RWPE2 (cell line): Measurements from ENCODE around the gene GDI2.
A peak's percentile ranks its signal among the peaks of the same experiment; 100 is the strongest.

Experiments
- ATAC-seq: fragments of 200-7000 bp; cut with Tn5 transposase; 3 replicates; pipeline ENCODE4 v1.9.1; 2021; ENCODE audit warnings: low read depth
- DNase-seq: peaks from one replicate; pipeline ENCODE4 v3.0.0-alpha.2; 2020; ENCODE audit warnings: low spot score
- H3K27ac ChIP-seq: fragments of 450-650 bp; 2 replicates; pipeline ENCODE4 v1.5.1; 2017; ENCODE audit warnings: mild to moderate bottlenecking; ENCODE audit not compliant: poor library complexity, severe bottlenecking
- H3K27me3 ChIP-seq: fragments of 250-450 bp; sonication (Bioruptor Pico); 2 replicates; pipeline ENCODE4 v1.5.1; 2021; ENCODE audit warnings: mild to moderate bottlenecking, moderate library complexity; ENCODE audit not compliant: insufficient read depth, poor library complexity, severe bottlenecking
- H3K36me3 ChIP-seq: fragments of 250-450 bp; sonication (Bioruptor Pico); 2 replicates; pipeline ENCODE4 v1.5.1; 2020; ENCODE audit warnings: low read depth, mild to moderate bottlenecking, moderate library complexity
- H3K4me1 ChIP-seq: fragments of 250-450 bp; sonication (Bioruptor Pico); 2 replicates; pipeline ENCODE4 v1.5.1; 2021; ENCODE audit warnings: mild to moderate bottlenecking, moderate library complexity; ENCODE audit not compliant: insufficient read depth, poor library complexity, severe bottlenecking
- H3K4me3 ChIP-seq: fragments of 250-450 bp; sonication (Bioruptor Pico); 2 replicates; pipeline ENCODE4 v1.5.1; 2021; ENCODE audit warnings: mild to moderate bottlenecking, moderate library complexity; ENCODE audit not compliant: severe bottlenecking
- H3K9me3 ChIP-seq: fragments of 250-450 bp; sonication (Bioruptor Pico); 2 replicates; pipeline ENCODE4 v1.5.1; 2021; ENCODE audit warnings: mild to moderate bottlenecking, moderate library complexity; ENCODE audit not compliant: severe bottlenecking
- TF ChIP-seq, protein P1 (sequence below): fragments of 450-650 bp; IDR thresholded peaks from one replicate; pipeline ENCODE4 v1.5.1; 2017; ENCODE audit warnings: mild to moderate bottlenecking, moderate library complexity; ENCODE audit not compliant: poor library complexity, severe bottlenecking

GDI2 gene

DNA sequence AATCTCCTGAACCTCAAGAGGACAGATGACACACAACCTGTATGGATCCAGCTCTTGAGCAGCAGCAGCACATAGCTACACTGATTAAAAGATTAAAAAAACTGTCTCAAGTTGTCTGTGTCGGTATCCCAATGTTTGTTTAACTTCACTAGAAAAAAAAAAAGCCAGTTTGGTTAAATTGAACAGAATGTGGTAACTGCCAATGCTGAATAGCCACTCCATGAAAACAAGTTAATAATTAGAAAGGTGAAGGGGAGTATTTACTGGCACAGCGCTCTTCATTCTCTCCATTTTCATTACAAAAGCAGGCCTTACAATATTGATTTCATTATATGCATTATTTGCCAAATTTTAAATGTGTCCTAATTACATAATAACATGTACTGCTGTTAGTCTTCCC lies 47.6 kb downstream of the GDI2 start:
- H3K27me3 ChIP-seq = no peaks in the 10 kb centered on the region
- H3K4me1 ChIP-seq = no peaks in the 10 kb centered on the region
- DNase-seq = no peak
- TF ChIP-seq, protein P1, sequence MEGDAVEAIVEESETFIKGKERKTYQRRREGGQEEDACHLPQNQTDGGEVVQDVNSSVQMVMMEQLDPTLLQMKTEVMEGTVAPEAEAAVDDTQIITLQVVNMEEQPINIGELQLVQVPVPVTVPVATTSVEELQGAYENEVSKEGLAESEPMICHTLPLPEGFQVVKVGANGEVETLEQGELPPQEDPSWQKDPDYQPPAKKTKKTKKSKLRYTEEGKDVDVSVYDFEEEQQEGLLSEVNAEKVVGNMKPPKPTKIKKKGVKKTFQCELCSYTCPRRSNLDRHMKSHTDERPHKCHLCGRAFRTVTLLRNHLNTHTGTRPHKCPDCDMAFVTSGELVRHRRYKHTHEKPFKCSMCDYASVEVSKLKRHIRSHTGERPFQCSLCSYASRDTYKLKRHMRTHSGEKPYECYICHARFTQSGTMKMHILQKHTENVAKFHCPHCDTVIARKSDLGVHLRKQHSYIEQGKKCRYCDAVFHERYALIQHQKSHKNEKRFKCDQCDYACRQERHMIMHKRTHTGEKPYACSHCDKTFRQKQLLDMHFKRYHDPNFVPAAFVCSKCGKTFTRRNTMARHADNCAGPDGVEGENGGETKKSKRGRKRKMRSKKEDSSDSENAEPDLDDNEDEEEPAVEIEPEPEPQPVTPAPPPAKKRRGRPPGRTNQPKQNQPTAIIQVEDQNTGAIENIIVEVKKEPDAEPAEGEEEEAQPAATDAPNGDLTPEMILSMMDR = no peak
- H3K9me3 ChIP-seq = no peaks in the 10 kb centered on the region
- ATAC-seq = no peak
- no peak overlapping the region for H3K4me3 ChIP-seq
- H3K27ac ChIP-seq = no peak overlapping the region
- H3K36me3 ChIP-seq = peaks cover 93% of the 10 kb centered on the region

DNA sequence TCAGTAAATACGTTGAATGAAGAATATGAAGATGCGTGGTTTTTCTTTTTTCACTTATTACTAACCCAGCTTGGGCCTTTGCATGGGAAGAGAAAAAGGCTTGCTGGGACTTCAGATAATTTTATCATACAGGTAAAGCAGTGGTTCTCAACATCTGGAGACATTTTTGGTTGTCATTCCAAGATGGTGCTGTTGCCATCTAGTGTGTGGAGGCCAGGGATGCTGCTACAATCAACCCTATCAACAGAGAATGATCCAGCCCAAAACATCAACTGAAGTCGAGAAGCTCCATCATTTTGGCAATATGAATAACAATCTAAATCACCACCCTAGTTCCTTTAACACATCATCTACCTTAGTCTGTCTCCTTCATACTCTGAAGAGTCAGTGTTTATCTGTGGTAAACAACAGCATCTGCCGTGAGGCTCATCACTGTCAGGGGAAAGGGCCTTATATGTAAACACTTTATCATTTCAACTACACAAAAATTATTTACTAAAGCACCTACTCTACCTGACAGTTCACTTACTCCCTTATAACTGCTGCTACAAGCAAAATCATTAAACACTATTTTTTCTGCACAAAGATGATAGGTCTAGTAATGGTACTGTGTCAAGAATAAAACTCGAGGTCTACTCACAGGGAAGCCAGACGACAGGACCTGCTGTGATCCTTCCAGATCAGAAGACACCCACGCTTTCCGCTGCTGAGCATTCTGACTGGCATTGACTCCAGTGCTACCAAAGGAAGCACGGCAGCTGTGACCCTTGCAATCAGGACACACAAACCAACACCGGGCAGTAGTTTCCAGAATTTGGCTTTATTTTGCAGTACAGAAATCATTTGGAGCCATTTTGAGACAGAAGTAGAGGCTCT lies 48.6 kb downstream of the GDI2 start:
- Histone ChIP-seq H3K4me3 (no peak overlapping the region), H3K36me3 (peaks cover 90% of the 10 kb centered on the region), H3K27me3 (no peaks in the 10 kb centered on the region), H3K27ac (no peak overlapping the region), H3K4me1 (no peaks in the 10 kb centered on the region), H3K9me3 (no peaks in the 10 kb centered on the region)
- DNase-seq = no peak
- TF ChIP-seq, protein P1 = peak; percentile 14
- ATAC-seq = 0 out of 3 replicates have a peak, but pooled peaks have one; percentile 31

- Histone ChIP-seq H3K27ac (no peak overlapping the region), H3K4me3 (no peak overlapping the region), H3K27me3 (no peaks in the 10 kb centered on the region), H3K9me3 (no peaks in the 10 kb centered on the region), H3K36me3 (peaks cover 93% of the 10 kb centered on the region), H3K4me1 (no peaks in the 10 kb centered on the region)
- ATAC-seq = no peak
- DNase-seq = no peak
- TF ChIP-seq, protein P1 = no peak
These were observed 50.7 kb downstream of the GDI2 start for GRCh38 chr10:5762531-5762930.

DNA sequence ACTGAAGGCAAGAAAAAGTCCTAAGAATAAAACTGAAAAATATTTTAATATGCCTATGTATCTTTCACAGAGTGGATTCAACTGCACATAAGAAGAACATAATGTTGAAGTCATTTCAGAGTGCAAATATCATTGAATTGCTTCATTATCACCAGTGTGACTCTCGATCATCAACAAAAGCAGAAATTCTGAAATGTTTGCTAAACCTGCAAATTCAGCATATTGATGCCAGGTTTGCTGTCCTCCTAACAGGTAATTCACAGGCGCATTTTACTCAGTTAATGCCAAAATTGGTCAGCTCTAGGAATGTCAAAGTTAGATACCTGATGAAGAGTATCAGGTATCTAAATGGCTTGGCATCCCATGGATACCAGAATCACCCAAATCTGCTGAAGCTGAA lies 52.0 kb downstream of the GDI2 start:
- Histone ChIP-seq H3K9me3 (no peaks in the 10 kb centered on the region), H3K4me1 (no peaks in the 10 kb centered on the region), H3K27me3 (no peaks in the 10 kb centered on the region), H3K27ac (no peak overlapping the region), H3K4me3 (no peak overlapping the region), H3K36me3 (peaks cover 95% of the 10 kb centered on the region)
- DNase-seq (no peak), ATAC-seq (no peak)
- TF ChIP-seq, protein P1 = no peak

GRCh38 chr10:5760515-5760914 lies 52.7 kb downstream of the GDI2 start:
- H3K4me3 ChIP-seq = no peak overlapping the region
- no peaks in the 10 kb centered on the region for H3K27me3 ChIP-seq
- H3K36me3 ChIP-seq = peaks cover 90% of the 10 kb centered on the region
- TF ChIP-seq, protein P1 = no peak
- no peaks in the 10 kb centered on the region for H3K4me1 ChIP-seq
- no peak for DNase-seq
- no peak overlapping the region for H3K27ac ChIP-seq
- H3K9me3 ChIP-seq = no peaks in the 10 kb centered on the region
- no peak for ATAC-seq
